ENCODE results near the gene MAN1C1. TPM values are rescaled to one million over a fixed set of nuclear protein-coding genes. Genes with fewer than 3 reads are reported as not detected.

The MAN1C1 gene
- total and polyA plus RNA-seq, 2 donors (not counting 1 experiment from before 2014, with no cell fraction given), result 17.7 to 51.4 TPM

- DNase-seq (ENCODE audit: low read depth in 2 of 2), result no peak
- H3K27me3 ChIP-seq (ENCODE audit: control insufficient read depth, insufficient read depth, low read length), result no peaks in the 10 kb centered on the region
- peaks cover 6% of the 10 kb centered on the region for H3K4me1 ChIP-seq (ENCODE audit: control insufficient read depth, extremely low read depth, insufficient read depth, low read length)
- no peak overlapping the region for H3K4me3 ChIP-seq (replicated peaks in 1 of 4; ENCODE audit: control extremely low read depth in 1 of 4, insufficient read depth in 1 of 4, low read depth in 3 of 4, low read length in 4 of 4)
- no peak for TF ChIP-seq CTCF (conservative IDR thresholded peaks at IDR 0.05 in 1 of 2, IDR thresholded peaks at IDR 0.05 in 1 of 2; ENCODE audit: low read depth in 1 of 2, low read length in 2 of 2)
- no peak for TF ChIP-seq EZH2 (IDR thresholded peaks at IDR 0.05; ENCODE audit: low read length, missing control alignments)
- H3K36me3 ChIP-seq (ENCODE audit: control insufficient read depth, insufficient read depth, low read length), result no peaks in the 10 kb centered on the region
- no peak overlapping the region for H3K4me2 ChIP-seq (ENCODE audit: extremely low read depth, insufficient read depth, low read length)
- H4K20me1 ChIP-seq (ENCODE audit: control insufficient read depth, extremely low read depth, insufficient read depth, low read length), result no peaks in the 10 kb centered on the region
- H3K9me3 ChIP-seq (ENCODE audit: control insufficient read depth, insufficient read depth, low read depth, low read length), result no peaks in the 10 kb centered on the region
- H2AFZ ChIP-seq (ENCODE audit: low read length), result no peak overlapping the region
- H3K9ac ChIP-seq (ENCODE audit: insufficient read depth, low read length), result no peak overlapping the region
- no peaks in the 10 kb centered on the region for H3K79me2 ChIP-seq (ENCODE audit: control insufficient read depth, insufficient read depth, low read length)
- H3K27ac ChIP-seq (ENCODE audit: insufficient read depth, low read length), result no peak overlapping the region
Measured at GRCh38 chr1:25683177-25683576, 66.6 kb downstream of the MAN1C1 start.

GRCh38 chr1:25683731-25684130, 67.1 kb downstream of the MAN1C1 start:
- Histone ChIP-seq H3K79me2 (ENCODE audit: control insufficient read depth, insufficient read depth, low read length) (no peaks in the 10 kb centered on the region), H3K4me2 (ENCODE audit: extremely low read depth, insufficient read depth, low read length) (no peak overlapping the region), H4K20me1 (ENCODE audit: control insufficient read depth, extremely low read depth, insufficient read depth, low read length) (no peaks in the 10 kb centered on the region), H3K4me3 (replicated peaks in 1 of 4; ENCODE audit: control extremely low read depth in 1 of 4, insufficient read depth in 1 of 4, low read depth in 3 of 4, low read length in 4 of 4) (no peak overlapping the region), H3K4me1 (ENCODE audit: control insufficient read depth, extremely low read depth, insufficient read depth, low read length) (peaks cover 10% of the 10 kb centered on the region), H3K9me3 (ENCODE audit: control insufficient read depth, insufficient read depth, low read depth, low read length) (no peaks in the 10 kb centered on the region), H2AFZ (ENCODE audit: low read length) (no peak overlapping the region), H3K9ac (ENCODE audit: insufficient read depth, low read length) (no peak overlapping the region), H3K27me3 (ENCODE audit: control insufficient read depth, insufficient read depth, low read length) (no peaks in the 10 kb centered on the region), H3K27ac (ENCODE audit: insufficient read depth, low read length) (no peak overlapping the region), H3K36me3 (ENCODE audit: control insufficient read depth, insufficient read depth, low read length) (no peaks in the 10 kb centered on the region)
- TF ChIP-seq EZH2 (IDR thresholded peaks at IDR 0.05; ENCODE audit: low read length, missing control alignments) (no peak), CTCF (conservative IDR thresholded peaks at IDR 0.05 in 1 of 2, IDR thresholded peaks at IDR 0.05 in 1 of 2; ENCODE audit: low read depth in 1 of 2, low read length in 2 of 2) (no peak)
- DNase-seq (ENCODE audit: low read depth in 2 of 2), result peak in 1 of 2 donors; percentile 85

GRCh38 chr1:25684216-25684965, 67.8 kb downstream of the MAN1C1 start:
- no peaks in the 10 kb centered on the region for H3K27me3 ChIP-seq (ENCODE audit: control insufficient read depth, insufficient read depth, low read length)
- no peak overlapping the region for H3K27ac ChIP-seq (ENCODE audit: insufficient read depth, low read length)
- H3K4me1 ChIP-seq (ENCODE audit: control insufficient read depth, extremely low read depth, insufficient read depth, low read length), result peaks cover 10% of the 10 kb centered on the region
- H3K9ac ChIP-seq (ENCODE audit: insufficient read depth, low read length), result no peak overlapping the region
- H4K20me1 ChIP-seq (ENCODE audit: control insufficient read depth, extremely low read depth, insufficient read depth, low read length), result no peaks in the 10 kb centered on the region
- H2AFZ ChIP-seq (ENCODE audit: low read length), result no peak overlapping the region
- H3K9me3 ChIP-seq (ENCODE audit: control insufficient read depth, insufficient read depth, low read depth, low read length), result no peaks in the 10 kb centered on the region
- peak in 1 of 2 donors; percentile 50 for DNase-seq (ENCODE audit: low read depth in 2 of 2)
- no peaks in the 10 kb centered on the region for H3K79me2 ChIP-seq (ENCODE audit: control insufficient read depth, insufficient read depth, low read length)
- no peak for TF ChIP-seq EZH2 (IDR thresholded peaks at IDR 0.05; ENCODE audit: low read length, missing control alignments)
- no peak for TF ChIP-seq CTCF (conservative IDR thresholded peaks at IDR 0.05 in 1 of 2, IDR thresholded peaks at IDR 0.05 in 1 of 2; ENCODE audit: low read depth in 1 of 2, low read length in 2 of 2)
- H3K4me3 ChIP-seq (replicated peaks in 1 of 4; ENCODE audit: control extremely low read depth in 1 of 4, insufficient read depth in 1 of 4, low read depth in 3 of 4, low read length in 4 of 4), result no peak overlapping the region
- no peak overlapping the region for H3K4me2 ChIP-seq (ENCODE audit: extremely low read depth, insufficient read depth, low read length)
- no peaks in the 10 kb centered on the region for H3K36me3 ChIP-seq (ENCODE audit: control insufficient read depth, insufficient read depth, low read length)

Measured in fibroblast of lung (primary cell).